NCI-H2227 treated with DMSO at 0.1 percent for 48 hours (cell line): ENCODE data around the gene BRICD5.

ENCODE experiments used
- DNase-seq: peaks from one replicate; lab custom pipeline; 2025; lab: John Stamatoyannopoulos, UW

Gene BRICD5

GRCh38 chr16:2237493-2238149 is 27.0 kb upstream of the BRICD5 start:
- DNase-seq, result no peak

- DNase-seq, result no peak
These were observed 26.4 kb upstream of the BRICD5 start for GRCh38 chr16:2237102-2237482.

GRCh38 chr16:2236337-2237101 is 25.9 kb upstream of the BRICD5 start, which contains the start of gene DNASE1L2:
TSS of gene DNASE1L2 (plus strand) at chr16:2236444. CDS start at chr16:2236817, 373 bp downstream.
- peak; percentile 31 for DNase-seq

GRCh38 chr16:2235695-2236336 is 25.2 kb upstream of the BRICD5 start:
- DNase-seq, result no peak

- no peak for DNase-seq
These were observed 24.6 kb upstream of the BRICD5 start for GRCh38 chr16:2235234-2235651.

- no peak for DNase-seq
These were observed 24.1 kb upstream of the BRICD5 start for GRCh38 chr16:2234813-2235170.

- DNase-seq, result no peak
These were observed 23.5 kb upstream of the BRICD5 start for GRCh38 chr16:2233872-2234812.

- DNase-seq, result no peak
These were observed 22.5 kb upstream of the BRICD5 start for GRCh38 chr16:2233046-2233775.

- no peak for DNase-seq
These were observed 21.7 kb upstream of the BRICD5 start for GRCh38 chr16:2232094-2232990.

GRCh38 chr16:2231016-2231931 is 20.6 kb upstream of the BRICD5 start:
- peak; percentile 24 for DNase-seq

GRCh38 chr16:2230376-2230775 is 19.7 kb upstream of the BRICD5 start:
- DNase-seq, result no peak

GRCh38 chr16:2229632-2230250 is 19.1 kb upstream of the BRICD5 start:
- DNase-seq, result no peak

- no peak for DNase-seq
These were observed 18.4 kb upstream of the BRICD5 start for GRCh38 chr16:2229091-2229490.

- DNase-seq, result no peak
These were observed 17.6 kb upstream of the BRICD5 start for GRCh38 chr16:2228161-2228824.

GRCh38 chr16:2226918-2227317 is 16.3 kb upstream of the BRICD5 start:
- DNase-seq, result no peak

GRCh38 chr16:2226245-2226793 is 15.7 kb upstream of the BRICD5 start:
- DNase-seq, result no peak

- no peak for DNase-seq
These were observed 13.4 kb upstream of the BRICD5 start for GRCh38 chr16:2223942-2224486.
